GM23338 (cell line): ENCODE measurements around the gene CNTN3. TPM values are rescaled to one million over a fixed set of nuclear protein-coding genes. Genes with fewer than 3 reads are reported as not detected.

Experiments
- ATAC-seq: fragments of 200-7000 bp; cut with Tn5 transposase; 3 replicates; pipeline ENCODE4 v1.9.1; 2020
- DNase-seq: peaks from one replicate; pipeline ENCODE4 v3.0.0-alpha.2; 2015; ENCODE audit warnings: low spot score
- H2AFZ ChIP-seq: fragments of 200-600 bp; sonication (generic); 2 replicates; pipeline ENCODE4 v1.8.0; 2016; ENCODE audit warnings: antibody characterized with exemption, mild to moderate bottlenecking, moderate library complexity
- H3F3A ChIP-seq: fragments of 200-600 bp; sonication (generic); replicated peaks from 2 replicates; pipeline ENCODE4 v1.8.0; 2017; ENCODE audit warnings: antibody characterized with exemption, mixed run types, low read depth
- H3K27ac ChIP-seq: fragments of 200-600 bp; sonication (generic); 2 replicates; pipeline ENCODE4 v1.6.1; 2016; ENCODE audit warnings: low read depth
- H3K27me3 ChIP-seq: fragments of 200-600 bp; sonication (generic); 2 replicates; pipeline ENCODE4 v1.8.0; 2016; ENCODE audit warnings: mild to moderate bottlenecking, mixed run types, moderate library complexity; ENCODE audit not compliant: insufficient read depth
- H3K36me3 ChIP-seq: fragments of 200-600 bp; sonication (generic); 2 replicates; pipeline ENCODE4 v1.8.0; 2016; ENCODE audit warnings: mild to moderate bottlenecking; ENCODE audit not compliant: insufficient read depth
- H3K4me1 ChIP-seq: fragments of 200-600 bp; sonication (generic); 2 replicates; pipeline ENCODE4 v1.8.0; 2016; ENCODE audit warnings: mild to moderate bottlenecking, moderate library complexity; ENCODE audit not compliant: insufficient read depth
- H3K4me2 ChIP-seq: fragments of 200-600 bp; sonication (generic); 2 replicates; pipeline ENCODE4 v1.7.1; 2017; ENCODE audit warnings: mixed run types
- H3K4me3 ChIP-seq: fragments of 200-600 bp; sonication (generic); 2 replicates; pipeline ENCODE4 v1.6.1; 2016; ENCODE audit warnings: mixed run types
- H3K79me2 ChIP-seq: fragments of 200-600 bp; sonication (generic); replicated peaks from 2 replicates; pipeline ENCODE4 v1.8.0; 2017; ENCODE audit warnings: mild to moderate bottlenecking; ENCODE audit not compliant: insufficient read depth
- H3K9me2 ChIP-seq: fragments of 200-600 bp; sonication (generic); 2 replicates; pipeline ENCODE4 v1.8.0; 2017; ENCODE audit not compliant: insufficient read depth
- H4K20me1 ChIP-seq: fragments of 200-600 bp; sonication (generic); replicated peaks from 2 replicates; pipeline ENCODE4 v1.8.0; 2017; ENCODE audit warnings: mild to moderate bottlenecking; ENCODE audit not compliant: insufficient read depth
- H3K27ac Mint-ChIP-seq: 2 replicates; pipeline ENCODE4 v1.8.0; 2020; ENCODE audit warnings: inconsistent platforms, mild to moderate bottlenecking, moderate library complexity, mixed read lengths
- H3K27me3 Mint-ChIP-seq: 3 replicates; pipeline ENCODE4 v1.8.0; 2022; ENCODE audit warnings: low read depth, mild to moderate bottlenecking, moderate library complexity, mixed read lengths, inconsistent platforms; ENCODE audit not compliant: insufficient read depth, poor library complexity
- H3K36me3 Mint-ChIP-seq: 3 replicates; pipeline ENCODE4 v1.8.0; 2021; ENCODE audit warnings: low read depth, mild to moderate bottlenecking, inconsistent platforms, moderate library complexity, mixed read lengths
- H3K4me1 Mint-ChIP-seq: 3 replicates; pipeline ENCODE4 v1.8.0; 2020; ENCODE audit warnings: mild to moderate bottlenecking, inconsistent platforms, mixed read lengths
- H3K4me3 Mint-ChIP-seq: 3 replicates; pipeline ENCODE4 v1.8.0; 2021; ENCODE audit warnings: moderate library complexity, mild to moderate bottlenecking, inconsistent platforms, mixed read lengths
- H3K9me3 Mint-ChIP-seq: 3 replicates; pipeline ENCODE4 v1.8.0; 2020; ENCODE audit warnings: moderate library complexity, mild to moderate bottlenecking, inconsistent platforms, mixed read lengths
- CREB1 ChIP-seq: fragments of 250-450 bp; sonication (Bioruptor Pico); IDR thresholded peaks from 2 replicates; pipeline ENCODE4 v1.5.0; 2020; ENCODE audit warnings: low read depth, mild to moderate bottlenecking, moderate library complexity
- EZH2 ChIP-seq: fragments of 200-600 bp; sonication (generic); IDR thresholded peaks from one replicate; pipeline ENCODE4 v1.8.0; 2017; ENCODE audit warnings: antibody characterized with exemption, mild to moderate bottlenecking, low read depth; ENCODE audit not compliant: unreplicated experiment
- EZH2phosphoT487 ChIP-seq: fragments of 200-600 bp; sonication (generic); IDR thresholded peaks from one replicate; pipeline ENCODE4 v1.8.1; 2018; ENCODE audit warnings: antibody characterized with exemption; ENCODE audit not compliant: unreplicated experiment
- JUNB ChIP-seq: IDR thresholded peaks from one replicate; pipeline ENCODE4 v1.6.1; 2016; ENCODE audit warnings: antibody characterized with exemption; ENCODE audit not compliant: unreplicated experiment
- NANOG ChIP-seq: IDR thresholded peaks from 2 replicates; pipeline ENCODE4 v1.6.1; 2016; ENCODE audit warnings: antibody characterized with exemption, borderline replicate concordance
- POLR2AphosphoS5 ChIP-seq: IDR thresholded peaks from 2 replicates; pipeline ENCODE4 v1.6.1; 2016; ENCODE audit warnings: antibody characterized with exemption, low read depth
- REST ChIP-seq: IDR thresholded peaks from one replicate; pipeline ENCODE4 v1.6.1; 2018; ENCODE audit warnings: antibody characterized with exemption; ENCODE audit not compliant: unreplicated experiment
- STAT1 ChIP-seq: IDR thresholded peaks from one replicate; pipeline ENCODE4 v1.6.1; 2016; ENCODE audit warnings: antibody characterized with exemption; ENCODE audit not compliant: unreplicated experiment
- ZNF114 ChIP-seq: fragments of 250-450 bp; sonication (Bioruptor Pico); IDR thresholded peaks from 2 replicates; pipeline ENCODE4 v1.5.0; 2020; ENCODE audit warnings: mild to moderate bottlenecking, moderate library complexity
- ZNF331 ChIP-seq: fragments of 250-450 bp; sonication (Bioruptor Pico); IDR thresholded peaks from 2 replicates; pipeline ENCODE4 v1.5.0; 2020; ENCODE audit warnings: low read depth, mild to moderate bottlenecking, moderate library complexity
- polyA plus RNA-seq: library from polyadenylated mRNA; unstranded; fragments of >200 nt; fragmentation: Nextera tagmentation; extraction: Ambion mirVana; gene quantifications from 2 replicates; pipeline ENCODE4 v1.2.1, GENCODE V29; 2016
- total RNA-seq: library from RNA; depleted of rRNA; stranded (reverse); fragments of >200 nt; shearing (Covaris generic); gene quantifications from 2 replicates; pipeline ENCODE4 v1.2.3, GENCODE V29; 2014
- TF ChIP-seq, protein P1 (sequence below): fragments of 250-450 bp; sonication (Bioruptor Pico); IDR thresholded peaks from 2 replicates; pipeline ENCODE4 v1.5.0; 2020; ENCODE audit warnings: mild to moderate bottlenecking, moderate library complexity
- TF ChIP-seq, protein P2 (sequence below): IDR thresholded peaks from 2 replicates; pipeline ENCODE4 v1.6.1; 2016; ENCODE audit warnings: antibody characterized with exemption

Gene CNTN3
- total and polyA plus RNA-seq, 2 experiments from 2014 or later, result 0.05 to 0.24 TPM

DNA sequence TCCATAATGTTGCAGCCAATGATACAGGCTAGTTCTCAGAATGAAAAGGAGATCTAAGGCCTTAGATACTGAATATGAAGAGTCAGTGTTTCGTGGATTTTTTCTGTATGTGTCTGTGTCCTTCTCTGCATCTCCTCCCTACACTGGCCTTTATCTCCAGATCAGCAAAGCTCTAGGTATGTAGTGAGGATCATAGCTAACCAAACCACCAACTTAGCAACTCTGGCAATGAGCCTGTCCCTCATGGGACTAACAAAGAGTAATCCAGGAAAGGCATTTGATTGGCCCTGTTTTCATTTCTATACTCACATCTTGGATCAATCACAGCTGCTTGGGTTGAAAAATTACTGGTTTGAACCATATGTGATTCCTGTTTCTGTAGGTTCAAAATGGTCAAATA is 18.6 kb upstream of the CNTN3 start (continued):
- TF ChIP-seq EZH2phosphoT487 (no peak), NANOG (no peak), ZNF331 (CRISPR knock-in tag) (no peak), JUNB (no peak)

GRCh38 chr3:74631351-74632140 is 17.1 kb upstream of the CNTN3 start:
- DNase-seq, result no peak
- Histone ChIP-seq H3K4me2 (no peak overlapping the region), H3F3A (no peaks in the 10 kb centered on the region), H3K36me3 (no peaks in the 10 kb centered on the region), H2AFZ (no peak overlapping the region), H3K27ac (no peak overlapping the region), H3K27me3 (no peaks in the 10 kb centered on the region), H3K4me1 (no peaks in the 10 kb centered on the region), H3K9me2 (no peaks in the 10 kb centered on the region), H3K4me3 (no peak overlapping the region), H3K79me2 (no peaks in the 10 kb centered on the region), H4K20me1 (no peaks in the 10 kb centered on the region)
- no peak overlapping the region for H3K27ac Mint-ChIP-seq
- no peaks in the 10 kb centered on the region for H3K27me3 Mint-ChIP-seq
- no peak for ATAC-seq
- H3K9me3 Mint-ChIP-seq, result no peaks in the 10 kb centered on the region
- no peaks in the 10 kb centered on the region for H3K4me1 Mint-ChIP-seq
- H3K4me3 Mint-ChIP-seq, result no peak overlapping the region
- H3K36me3 Mint-ChIP-seq, result no peaks in the 10 kb centered on the region
- TF ChIP-seq ZNF114, result no peak
- TF ChIP-seq NANOG, result no peak
- no peak for TF ChIP-seq ZNF331 (CRISPR knock-in tag)
- TF ChIP-seq, protein P1, sequence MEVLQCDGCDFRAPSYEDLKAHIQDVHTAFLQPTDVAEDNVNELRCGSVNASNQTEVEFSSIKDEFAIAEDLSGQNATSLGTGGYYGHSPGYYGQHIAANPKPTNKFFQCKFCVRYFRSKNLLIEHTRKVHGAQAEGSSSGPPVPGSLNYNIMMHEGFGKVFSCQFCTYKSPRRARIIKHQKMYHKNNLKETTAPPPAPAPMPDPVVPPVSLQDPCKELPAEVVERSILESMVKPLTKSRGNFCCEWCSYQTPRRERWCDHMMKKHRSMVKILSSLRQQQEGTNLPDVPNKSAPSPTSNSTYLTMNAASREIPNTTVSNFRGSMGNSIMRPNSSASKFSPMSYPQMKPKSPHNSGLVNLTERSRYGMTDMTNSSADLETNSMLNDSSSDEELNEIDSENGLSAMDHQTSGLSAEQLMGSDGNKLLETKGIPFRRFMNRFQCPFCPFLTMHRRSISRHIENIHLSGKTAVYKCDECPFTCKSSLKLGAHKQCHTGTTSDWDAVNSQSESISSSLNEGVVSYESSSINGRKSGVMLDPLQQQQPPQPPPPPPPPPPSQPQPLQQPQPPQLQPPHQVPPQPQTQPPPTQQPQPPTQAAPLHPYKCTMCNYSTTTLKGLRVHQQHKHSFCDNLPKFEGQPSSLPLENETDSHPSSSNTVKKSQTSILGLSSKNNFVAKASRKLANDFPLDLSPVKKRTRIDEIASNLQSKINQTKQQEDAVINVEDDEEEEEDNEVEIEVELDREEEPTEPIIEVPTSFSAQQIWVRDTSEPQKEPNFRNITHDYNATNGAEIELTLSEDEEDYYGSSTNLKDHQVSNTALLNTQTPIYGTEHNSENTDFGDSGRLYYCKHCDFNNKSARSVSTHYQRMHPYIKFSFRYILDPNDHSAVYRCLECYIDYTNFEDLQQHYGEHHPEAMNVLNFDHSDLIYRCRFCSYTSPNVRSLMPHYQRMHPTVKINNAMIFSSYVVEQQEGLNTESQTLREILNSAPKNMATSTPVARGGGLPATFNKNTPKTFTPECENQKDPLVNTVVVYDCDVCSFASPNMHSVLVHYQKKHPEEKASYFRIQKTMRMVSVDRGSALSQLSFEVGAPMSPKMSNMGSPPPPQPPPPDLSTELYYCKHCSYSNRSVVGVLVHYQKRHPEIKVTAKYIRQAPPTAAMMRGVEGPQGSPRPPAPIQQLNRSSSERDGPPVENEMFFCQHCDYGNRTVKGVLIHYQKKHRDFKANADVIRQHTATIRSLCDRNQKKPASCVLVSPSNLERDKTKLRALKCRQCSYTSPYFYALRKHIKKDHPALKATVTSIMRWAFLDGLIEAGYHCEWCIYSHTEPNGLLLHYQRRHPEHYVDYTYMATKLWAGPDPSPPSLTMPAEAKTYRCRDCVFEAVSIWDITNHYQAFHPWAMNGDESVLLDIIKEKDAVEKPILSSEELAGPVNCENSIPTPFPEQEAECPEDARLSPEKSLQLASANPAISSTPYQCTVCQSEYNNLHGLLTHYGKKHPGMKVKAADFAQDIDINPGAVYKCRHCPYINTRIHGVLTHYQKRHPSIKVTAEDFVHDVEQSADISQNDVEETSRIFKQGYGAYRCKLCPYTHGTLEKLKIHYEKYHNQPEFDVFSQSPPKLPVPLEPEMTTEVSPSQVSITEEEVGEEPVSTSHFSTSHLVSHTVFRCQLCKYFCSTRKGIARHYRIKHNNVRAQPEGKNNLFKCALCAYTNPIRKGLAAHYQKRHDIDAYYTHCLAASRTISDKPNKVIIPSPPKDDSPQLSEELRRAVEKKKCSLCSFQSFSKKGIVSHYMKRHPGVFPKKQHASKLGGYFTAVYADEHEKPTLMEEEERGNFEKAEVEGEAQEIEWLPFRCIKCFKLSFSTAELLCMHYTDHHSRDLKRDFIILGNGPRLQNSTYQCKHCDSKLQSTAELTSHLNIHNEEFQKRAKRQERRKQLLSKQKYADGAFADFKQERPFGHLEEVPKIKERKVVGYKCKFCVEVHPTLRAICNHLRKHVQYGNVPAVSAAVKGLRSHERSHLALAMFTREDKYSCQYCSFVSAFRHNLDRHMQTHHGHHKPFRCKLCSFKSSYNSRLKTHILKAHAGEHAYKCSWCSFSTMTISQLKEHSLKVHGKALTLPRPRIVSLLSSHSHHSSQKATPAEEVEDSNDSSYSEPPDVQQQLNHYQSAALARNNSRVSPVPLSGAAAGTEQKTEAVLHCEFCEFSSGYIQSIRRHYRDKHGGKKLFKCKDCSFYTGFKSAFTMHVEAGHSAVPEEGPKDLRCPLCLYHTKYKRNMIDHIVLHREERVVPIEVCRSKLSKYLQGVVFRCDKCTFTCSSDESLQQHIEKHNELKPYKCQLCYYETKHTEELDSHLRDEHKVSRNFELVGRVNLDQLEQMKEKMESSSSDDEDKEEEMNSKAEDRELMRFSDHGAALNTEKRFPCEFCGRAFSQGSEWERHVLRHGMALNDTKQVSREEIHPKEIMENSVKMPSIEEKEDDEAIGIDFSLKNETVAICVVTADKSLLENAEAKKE (CRISPR knock-in tag), result no peak
- TF ChIP-seq EZH2, result no peak
- TF ChIP-seq STAT1, result no peak
- TF ChIP-seq CREB1, result no peak
- TF ChIP-seq JUNB, result no peak
- TF ChIP-seq POLR2AphosphoS5, result no peak
- TF ChIP-seq EZH2phosphoT487, result no peak
- TF ChIP-seq, protein P2, sequence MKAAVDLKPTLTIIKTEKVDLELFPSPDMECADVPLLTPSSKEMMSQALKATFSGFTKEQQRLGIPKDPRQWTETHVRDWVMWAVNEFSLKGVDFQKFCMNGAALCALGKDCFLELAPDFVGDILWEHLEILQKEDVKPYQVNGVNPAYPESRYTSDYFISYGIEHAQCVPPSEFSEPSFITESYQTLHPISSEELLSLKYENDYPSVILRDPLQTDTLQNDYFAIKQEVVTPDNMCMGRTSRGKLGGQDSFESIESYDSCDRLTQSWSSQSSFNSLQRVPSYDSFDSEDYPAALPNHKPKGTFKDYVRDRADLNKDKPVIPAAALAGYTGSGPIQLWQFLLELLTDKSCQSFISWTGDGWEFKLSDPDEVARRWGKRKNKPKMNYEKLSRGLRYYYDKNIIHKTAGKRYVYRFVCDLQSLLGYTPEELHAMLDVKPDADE, result no peak
- no peak for TF ChIP-seq REST
